ENCODE data around the gene ARHGAP8.
"Not testable (repeated sequence)": the region's sequence is repeated elsewhere in the genome, so short reads cannot be mapped to it uniquely, and the experiment has no call there.

The ARHGAP8 gene

DNA sequence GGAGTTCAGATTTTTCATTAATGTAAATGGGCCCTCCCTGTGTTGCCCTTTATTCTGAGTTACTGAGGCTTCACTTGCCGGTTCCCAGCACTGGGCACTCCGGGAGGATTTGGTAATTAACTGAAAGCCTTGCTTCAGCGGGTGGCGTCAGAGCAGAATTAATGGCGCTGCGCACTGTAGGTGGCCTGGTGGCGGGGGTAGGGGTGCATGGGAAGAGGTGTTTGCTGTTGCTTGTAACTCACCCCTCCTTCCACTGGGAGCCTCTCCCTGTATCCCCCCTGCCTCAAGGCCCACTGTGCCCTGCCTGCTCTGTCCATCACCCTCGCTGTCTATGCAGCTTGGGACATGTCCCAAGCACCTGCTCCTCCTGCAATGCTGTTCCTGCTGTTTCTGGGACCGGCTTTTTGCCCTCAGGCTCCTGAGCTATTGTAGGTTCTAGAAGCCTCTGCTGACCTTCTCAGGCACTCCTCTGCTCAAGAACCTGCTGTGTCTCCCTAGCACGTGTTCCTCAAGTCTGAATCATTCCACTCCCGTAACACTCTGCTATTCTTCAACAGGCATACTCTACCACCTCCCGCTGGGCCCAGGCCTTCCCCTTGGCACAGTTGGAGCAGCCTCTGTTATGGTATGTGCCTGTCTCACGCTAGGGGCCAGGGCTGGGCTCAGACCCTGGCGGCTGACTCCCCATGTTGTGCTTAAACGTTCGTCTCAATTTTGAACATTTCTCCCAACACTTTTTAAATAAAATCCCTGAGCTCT, 24.4 kb downstream of the ARHGAP8 start:
- DNase-seq: no peak

DNA sequence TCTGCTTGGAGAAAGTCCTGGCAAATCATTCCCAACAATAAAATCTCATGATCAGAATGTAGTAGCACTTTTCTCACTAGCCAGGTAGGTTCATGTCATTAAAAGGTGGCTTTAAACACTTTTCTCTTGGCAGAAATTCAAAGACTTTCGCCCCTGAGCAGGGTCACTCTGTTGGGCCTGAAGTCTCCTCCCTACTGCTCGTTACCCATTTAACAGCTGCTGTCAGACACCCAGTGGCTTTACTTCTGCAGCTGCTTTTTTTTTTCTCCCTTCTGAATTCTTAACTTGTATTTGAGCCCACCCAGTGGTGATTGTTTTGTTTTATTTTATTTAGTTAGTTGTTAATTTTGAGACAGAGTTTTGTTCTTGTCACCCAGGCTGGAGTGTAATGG, 25.0 kb downstream of the ARHGAP8 start:
- no peak for DNase-seq

DNA sequence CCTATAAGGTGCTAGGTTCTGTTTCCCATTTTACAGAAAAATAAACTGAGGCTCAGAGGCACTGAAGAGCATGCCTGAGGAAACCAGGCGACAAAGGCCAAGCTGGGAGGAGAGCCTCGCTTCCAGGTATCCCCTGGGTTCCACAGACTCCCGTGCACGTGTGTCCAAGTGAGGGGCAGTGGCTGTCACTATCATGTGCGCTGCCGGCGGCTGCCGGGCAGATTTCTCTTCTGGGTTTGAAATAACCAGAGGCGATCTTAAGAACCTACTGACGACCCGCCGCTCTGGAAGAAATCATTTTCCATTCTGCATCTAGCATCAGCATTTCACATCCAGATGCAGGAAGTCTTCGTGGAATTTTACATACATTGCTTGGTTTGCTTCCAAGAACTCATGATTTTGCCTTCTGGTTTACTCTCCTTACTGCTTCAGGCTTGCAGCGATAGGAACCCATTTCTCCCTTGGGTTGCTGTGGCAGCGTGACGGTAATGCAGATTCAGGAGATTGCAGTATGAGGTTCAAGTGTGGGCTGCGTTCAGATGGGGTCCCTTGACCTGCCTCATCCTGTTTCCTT, 28.6 kb downstream of the ARHGAP8 start:
- no peak for DNase-seq

DNA sequence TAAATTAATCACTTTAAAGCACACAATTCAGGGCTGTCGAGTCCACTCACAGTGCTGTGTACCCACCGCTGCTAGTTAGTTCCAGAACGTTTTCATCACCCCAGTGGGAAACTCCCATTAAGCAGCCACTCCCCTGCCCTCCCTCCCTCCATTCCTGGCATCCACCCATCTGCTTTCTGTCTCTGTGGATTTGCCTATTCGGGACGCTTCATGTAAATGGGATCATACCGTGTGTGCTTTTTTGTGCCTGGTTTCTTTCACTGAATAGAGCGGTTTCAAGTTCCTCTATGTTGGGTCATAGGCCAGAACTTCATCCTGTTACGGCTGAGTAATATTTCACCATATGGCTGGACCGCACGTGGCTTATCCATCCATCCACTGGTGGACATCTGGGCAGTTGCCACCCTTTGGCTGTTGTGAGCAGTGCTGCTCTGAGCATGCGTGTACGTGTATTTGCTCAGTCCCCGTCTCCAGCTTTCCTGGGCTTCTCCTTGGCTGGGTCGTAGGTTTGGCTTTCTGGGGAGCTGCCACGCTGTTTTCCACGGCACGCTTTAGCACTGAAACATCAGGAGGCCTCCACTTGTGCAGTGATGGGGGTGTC, 30.1 kb downstream of the ARHGAP8 start:
- no peak for DNase-seq

DNA sequence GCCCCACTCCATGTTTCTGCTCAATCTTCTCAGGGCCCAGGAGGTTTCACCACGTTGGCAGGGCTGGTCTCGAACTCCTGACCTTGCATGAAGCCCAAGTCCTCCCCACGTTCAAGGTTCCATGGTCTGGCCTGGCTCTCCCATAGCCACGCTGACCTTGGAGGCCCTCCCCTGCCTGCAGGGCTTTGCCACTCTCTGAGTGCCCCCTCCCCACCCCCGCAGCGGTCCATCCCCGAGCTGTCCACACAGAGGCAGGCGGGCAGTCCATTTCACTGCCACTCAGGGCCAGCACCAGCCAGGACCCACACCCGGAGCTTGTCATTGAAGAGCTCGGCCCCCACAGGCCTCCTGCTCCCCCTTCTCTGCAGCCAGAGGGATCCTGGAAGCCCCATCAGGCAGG, 30.7 kb downstream of the ARHGAP8 start:
- no peak for DNase-seq

DNA sequence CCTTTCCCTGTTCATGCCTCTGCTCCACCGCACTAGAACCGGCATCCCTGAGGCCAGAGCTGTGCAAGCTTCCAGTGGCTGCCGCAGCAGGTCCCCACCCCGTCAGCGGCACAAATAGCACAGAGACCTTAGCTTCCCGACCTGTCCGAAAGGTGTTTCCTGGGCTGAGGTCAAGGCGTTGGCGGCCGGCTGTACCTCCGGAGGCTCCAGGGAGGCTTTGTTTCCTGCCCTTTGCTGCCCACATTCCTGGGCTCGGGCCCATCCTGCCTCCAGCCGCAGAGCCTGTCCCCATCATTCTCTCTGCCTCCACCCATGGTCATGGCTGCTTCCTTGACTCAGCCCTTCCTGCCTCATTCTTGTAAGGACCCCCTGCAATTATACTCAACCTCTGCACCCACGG, 31.2 kb downstream of the ARHGAP8 start:
- DNase-seq: no peak

DNA sequence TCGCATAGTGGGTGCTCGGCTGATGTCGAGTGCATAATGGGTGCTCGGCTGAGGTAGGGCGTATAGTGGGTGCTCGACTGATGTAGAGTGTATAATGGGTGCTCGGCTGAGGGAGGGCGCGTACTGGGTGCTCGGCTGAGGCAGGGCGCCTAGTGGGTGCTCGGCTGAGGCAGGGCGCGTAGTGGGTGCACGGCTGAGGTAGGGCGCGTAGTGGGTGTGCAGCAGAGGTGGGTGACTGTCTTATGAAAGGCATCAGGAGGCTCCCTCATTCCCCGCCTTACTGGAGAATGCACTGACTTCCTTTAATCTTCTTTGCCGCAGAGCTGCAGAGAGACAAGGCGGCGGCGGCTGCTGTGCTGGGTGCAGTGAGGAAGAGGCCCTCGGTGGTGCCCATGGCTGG, 33.8 kb downstream of the ARHGAP8 start:
- DNase-seq: no peak

DNA sequence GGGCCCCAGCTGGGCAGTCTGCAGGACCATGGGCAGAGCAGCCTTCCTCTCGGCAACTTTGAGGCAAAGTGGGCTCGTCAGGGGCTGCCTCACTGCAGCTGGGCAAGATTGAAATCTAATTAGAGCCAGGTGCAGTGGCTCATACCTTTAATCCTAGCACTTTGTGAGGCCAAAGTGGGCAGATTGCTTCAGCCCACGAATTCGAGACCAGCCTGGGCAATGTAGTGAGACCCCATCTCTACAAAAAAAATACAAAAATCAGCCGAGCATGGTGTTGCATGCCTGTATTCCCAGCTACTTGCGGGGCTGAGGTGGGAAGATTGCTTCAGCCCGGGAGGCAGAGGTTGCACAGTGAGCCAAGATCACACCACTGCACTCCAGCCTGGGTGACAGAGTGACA, 34.2 kb downstream of the ARHGAP8 start:
- DNase-seq: no peak

DNA sequence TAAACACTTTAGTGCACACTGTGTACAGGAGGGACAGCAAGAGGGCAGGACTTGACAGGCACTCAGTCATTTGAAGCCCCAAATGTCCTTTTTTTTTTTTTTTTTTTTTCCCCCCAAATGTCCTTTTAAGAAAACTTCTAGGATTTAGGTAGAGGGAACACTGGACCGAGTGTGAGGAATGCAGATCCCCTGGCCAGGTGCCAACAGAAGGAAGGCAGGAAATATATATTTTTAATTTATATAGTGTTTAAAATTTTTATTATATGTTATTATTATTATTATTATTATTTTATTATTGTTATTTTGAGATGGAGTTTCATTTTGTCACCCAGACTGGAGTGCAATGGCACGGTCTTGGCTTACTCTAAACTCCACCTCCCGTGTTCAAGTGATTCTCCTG, 35.5 kb downstream of the ARHGAP8 start:
- no peak for DNase-seq

DNA sequence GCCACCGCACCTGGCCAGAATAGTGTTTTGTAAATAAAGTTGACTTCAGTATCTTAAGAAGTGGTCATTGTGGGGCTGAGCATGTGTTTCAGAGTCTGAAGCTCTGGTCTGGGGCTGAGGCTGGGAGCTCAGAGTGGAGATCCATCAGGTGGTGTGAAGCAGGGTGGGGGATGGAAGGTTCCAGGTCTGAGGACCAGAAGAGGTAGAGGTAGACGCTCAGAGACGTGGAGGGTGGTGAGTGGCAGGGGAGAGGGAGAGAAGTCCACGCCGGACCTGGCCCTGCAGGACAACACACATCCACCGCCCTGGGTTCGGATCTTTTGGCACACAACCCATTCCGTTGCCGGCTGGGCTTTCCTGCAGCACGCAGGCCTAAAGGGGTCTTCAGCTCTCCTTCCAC, 40.7 kb downstream of the ARHGAP8 start:
- no peak for DNase-seq

DNA sequence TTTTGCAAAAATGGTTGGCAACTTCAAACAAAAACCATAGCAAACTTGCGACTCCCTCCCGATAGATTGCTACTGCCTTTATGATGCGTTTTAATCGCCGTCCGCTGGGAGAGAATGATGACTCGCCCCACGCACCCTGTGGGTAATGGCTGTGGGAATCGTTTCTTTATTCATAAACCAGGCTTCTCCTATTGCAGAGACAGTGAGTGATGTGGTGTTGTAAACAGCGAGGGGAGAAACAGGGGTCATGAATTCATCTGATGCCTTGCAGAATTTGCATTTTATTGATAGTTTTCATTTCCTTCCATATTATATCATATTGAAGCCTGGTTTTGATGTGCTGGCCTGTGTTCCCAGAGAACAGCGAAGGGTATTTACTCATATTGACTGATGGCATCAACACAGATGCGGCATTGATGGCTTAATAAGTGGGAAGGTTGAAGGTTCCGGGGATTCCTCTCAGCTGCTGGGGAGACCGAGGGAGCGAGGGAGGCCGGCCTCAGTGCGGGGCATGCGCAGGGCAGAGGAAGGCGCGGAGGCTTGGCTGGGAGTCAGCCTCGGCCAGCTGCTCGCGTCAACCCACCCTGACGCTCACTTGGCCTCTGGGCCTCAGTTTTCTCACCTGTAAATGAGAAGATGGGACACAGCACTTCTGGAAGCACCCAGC, 41.3 kb downstream of the ARHGAP8 start:
- no peak for DNase-seq

DNA sequence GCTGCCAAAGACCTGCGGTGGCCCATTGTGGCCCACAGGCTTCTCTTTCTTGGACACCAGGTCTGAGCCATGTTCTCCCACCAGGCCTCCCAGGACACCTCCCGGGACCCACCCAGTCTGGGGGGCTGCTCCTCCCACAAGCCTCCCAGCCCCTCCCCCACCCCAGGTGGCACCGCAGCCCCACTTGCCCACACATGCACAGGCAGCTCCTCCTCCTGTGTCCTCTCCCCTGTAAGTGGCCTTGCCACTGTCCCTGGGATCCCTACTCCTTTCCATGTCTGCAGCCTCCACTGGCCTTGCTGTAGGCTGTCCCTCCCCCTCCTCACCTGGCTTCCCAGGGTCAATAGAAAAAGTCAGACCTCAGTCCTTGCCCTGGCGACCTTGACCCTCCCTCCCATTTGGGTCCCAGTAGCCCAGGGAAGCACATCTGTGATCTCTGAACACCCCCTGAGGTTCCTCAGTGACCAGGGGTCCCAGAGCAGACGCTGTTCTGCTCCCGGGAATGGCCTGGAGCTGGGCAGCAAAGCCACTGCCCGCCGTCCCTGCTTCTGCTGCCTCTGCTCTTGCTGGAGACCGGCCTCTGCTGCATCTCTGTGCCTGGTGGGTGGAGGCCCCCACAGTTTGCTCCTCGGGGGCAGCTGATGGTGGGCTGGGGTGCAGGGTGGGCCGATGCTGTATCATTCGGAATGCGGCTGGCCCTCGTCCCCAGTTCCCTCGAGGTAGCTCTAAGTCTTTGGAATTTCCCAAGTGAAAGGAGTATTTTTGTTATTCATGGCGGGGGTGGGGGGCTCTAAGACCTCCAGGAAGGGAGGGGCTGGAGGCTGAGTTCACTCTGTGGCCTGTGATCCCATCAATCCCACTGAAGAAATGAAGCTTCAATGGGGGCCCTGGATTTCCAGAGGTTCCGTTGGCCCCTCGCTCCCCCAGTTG, 43.6 kb downstream of the ARHGAP8 start:
- DNase-seq: no peak

DNA sequence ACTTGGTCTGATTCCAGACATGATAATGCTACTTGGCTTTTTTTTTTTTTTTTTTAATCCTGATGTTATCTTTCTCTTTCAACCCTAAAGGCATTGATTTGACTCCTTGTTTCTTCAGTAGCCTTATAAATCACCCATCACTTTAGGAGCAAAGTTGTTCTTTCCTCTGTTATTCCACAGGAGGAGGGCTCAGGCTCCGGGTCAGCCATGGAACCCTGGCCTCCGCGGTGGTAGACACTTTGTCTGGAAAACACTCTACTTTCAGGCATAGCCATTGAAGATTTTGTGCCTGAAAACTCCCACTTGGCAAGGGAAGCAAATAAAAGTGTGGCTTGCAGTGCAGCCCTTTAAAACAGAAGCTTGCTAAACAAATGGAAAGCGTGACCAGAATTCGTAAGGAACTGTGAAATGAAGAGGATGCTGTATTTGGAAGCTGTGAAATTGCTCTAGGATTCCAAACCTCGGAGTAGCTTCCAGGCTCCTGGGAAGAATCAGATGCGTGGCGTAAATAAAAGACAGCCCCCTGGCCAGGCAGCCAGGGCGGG, 44.9 kb downstream of the ARHGAP8 start:
- no peak for DNase-seq

DNA sequence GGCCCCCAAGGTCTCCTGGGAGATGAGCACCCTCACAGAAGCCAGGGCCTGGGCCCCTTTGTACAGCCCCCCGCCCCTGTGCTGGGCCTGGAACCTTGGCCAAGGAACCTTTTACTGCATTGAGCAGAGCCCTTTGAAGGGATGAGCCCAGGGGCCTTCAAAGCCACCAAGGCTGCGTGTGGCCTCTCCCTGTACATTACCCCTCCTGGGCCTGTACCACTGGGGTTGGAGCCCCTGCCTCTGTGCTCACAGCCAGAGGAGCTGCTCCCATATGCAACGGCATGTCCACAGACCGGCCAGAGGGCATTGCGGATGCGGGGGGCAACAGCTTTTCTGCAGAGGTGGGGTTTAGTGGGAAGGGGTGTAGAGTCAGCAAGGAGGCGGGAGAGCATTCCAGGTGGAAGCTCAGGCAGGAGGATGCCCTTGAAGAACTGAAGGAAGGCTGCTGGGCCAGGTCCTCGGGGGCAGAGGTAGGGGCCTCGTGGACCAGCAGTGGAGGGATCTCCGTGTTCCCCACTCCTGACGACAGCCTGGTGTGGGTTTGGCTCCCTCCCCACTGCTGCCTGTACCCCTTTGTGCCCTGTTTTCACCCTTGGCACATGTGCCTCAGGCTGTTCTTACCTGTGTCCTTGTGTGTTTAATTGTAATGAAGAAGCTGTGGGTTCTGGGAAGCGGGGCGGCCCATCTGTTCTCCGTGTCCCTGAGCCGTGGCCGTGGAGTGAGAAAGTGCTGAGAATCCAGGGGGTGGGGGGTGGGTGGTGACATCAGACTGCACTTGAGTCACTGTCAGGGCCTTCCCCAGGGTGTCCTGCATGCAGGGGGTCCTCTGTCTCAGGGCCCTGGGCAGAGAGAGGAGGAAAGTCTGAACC, 46.9 kb downstream of the ARHGAP8 start:
- no peak for DNase-seq

DNA sequence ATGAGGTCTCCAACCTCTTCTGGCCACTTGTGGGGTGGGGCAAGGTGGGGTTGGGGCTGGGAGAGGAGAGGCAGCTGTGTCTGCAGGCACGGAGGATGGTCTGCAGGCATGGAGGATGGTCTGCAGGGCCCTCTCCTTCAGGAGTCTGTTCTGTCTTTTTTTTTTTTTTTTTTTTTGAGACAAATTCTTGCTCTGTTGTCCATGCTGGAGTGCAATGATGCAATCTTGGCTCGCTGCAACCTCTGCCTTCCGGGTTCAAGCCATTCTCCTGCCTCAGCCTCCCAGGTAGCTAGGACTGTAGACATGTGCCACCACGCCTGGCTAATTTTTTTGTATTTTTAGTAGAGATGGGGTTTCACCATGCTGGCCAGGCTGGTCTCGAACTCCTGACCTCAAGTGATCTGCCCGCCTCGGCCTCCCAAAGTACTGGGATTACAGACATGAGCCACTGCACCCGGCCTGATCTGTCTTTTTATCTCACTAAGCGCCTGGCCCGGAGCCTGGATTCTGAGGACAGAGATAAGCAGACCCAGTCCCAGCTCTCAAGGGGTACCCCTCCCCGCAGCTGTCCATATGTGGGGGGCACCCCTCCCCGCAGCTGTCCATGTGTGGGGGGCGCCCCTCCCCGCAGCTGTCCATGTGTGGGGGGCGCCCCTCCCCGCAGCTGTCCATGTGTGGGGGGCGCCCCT, 47.7 kb downstream of the ARHGAP8 start:
- DNase-seq: not testable (repeated sequence)

DNA sequence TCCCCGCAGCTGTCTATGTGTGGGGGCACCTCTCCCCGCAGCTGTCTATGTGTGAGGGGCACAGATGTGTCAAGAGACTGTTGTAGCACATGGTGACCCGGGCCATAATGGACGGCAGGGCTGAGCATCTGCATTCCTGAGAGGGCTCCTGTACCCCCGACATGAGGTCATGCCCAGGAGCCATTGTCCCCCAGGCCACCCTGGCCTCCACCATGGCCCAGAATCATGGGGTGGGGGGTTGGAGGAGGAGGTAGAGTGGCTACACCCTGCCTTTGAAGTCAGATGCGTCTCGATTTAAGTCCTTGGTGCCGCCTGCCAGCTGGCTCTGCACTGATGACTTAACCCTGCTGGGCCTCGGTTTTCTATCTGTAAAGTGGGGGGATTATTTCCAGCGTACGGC, 49.1 kb downstream of the ARHGAP8 start:
- no peak for DNase-seq

DNA sequence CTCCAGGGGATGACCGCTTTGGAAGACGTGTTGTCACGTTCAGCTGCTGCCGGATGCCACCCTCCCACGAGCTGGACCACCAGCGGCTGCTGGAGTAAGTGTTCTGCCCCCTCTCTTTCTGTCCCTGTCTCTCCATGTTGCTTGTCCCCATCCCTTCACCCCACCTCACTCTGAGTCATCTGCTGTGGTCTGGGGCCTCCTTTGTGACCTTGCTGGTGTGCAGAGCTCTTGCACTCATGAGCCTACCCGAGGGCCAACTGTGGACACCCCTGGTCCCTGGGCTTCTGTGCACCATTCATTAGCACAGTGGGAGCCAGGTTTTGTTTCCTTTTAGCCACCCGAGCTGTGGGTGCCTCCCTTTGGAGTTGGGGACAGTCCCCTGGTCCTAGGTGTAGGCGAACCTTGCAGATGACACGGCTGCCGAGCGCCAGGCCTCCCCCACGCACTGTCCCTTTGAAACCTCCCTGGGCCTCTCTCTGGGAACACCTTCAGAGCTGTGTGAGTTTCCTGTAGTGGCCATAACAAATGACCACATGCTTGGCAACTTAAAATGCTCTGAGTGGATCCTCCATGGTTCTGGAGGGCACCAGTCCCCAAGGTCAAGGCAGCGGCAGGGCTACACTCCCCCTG, 49.8 kb downstream of the ARHGAP8 start:
- no peak for DNase-seq

DNA sequence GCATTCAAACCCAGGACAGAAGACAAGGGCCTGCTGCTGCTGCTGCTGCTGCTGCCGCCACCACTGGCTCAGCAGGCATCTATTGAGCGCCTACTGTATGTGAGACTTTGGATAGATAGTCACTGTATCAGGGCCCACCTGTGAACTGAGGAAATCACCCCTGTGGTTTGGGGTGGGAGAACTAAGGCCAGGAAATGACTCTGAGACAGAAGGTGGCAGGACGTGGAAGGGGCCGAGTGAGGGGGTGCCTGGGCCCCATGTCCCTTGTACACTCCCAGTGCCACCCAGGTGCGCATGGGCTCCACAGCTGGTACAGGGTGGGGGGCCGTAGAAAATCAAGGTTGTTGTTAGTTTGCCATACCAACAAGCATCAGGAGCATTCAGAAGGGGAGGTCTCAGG, 50.6 kb downstream of the ARHGAP8 start:
- no peak for DNase-seq

DNA sequence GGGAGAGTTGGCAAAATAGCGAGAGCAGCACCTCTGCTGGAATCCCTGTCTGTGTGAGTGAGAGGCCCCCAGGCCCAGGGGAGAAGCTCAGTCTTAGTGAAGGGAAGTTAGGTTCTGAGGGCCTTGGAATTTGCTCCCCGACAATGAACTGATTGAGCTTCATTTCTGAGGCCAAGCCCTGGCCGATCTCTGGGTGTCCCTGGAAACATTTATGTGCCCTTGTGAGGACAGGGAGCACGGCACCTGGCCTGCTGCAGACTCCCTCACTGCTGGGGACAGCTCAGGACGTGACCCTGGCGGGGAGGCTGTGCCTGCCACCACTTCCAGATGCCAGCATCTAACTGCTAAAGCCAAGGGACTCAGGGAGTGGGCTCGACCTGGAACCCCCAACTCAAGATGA, 52.0 kb downstream of the ARHGAP8 start:
- DNase-seq: no peak

DNA sequence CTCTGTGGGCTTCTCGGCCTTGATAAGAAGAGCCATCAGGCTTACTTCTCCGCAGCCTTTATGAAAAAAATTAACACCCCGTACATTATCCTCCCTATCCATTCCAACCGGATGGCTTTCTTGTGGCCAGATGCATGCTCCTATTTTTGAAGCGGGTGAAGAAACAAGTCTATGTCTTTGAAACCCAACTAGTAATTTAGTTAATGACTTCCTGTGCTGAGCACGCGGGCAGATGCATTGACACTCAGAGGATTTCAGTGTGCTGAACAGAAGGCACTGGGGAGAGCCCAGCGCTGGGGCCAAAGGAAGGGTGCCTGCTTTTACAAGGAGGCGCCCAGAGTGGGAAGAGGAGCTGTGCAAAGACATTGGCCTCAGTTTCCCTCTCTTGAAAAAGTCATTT, 53.3 kb downstream of the ARHGAP8 start:
- no peak for DNase-seq
